Esophagus (tissue), 2 donors: ENCODE data around the gene CDH16. TPM values are rescaled to one million over a fixed set of nuclear protein-coding genes. Genes with fewer than 3 reads are reported as not detected.

Experiments
- H3K27ac ChIP-seq, 2 donors: one replicate each; pipeline ENCODE4 v1.5.1; 2013; ENCODE audit warnings: low read depth in 2 of 2, mild to moderate bottlenecking in 2 of 2, inconsistent platforms in 1 of 2, low read length in 1 of 2, moderate library complexity in 1 of 2
- H3K27me3 ChIP-seq, 2 donors: one replicate each; pipeline ENCODE4 v1.6.1; 2013; ENCODE audit warnings: low read length in 2 of 2, control low read depth in 1 of 2, mild to moderate bottlenecking in 1 of 2; ENCODE audit not compliant: insufficient read depth in 2 of 2, control insufficient read depth in 1 of 2
- H3K36me3 ChIP-seq, 2 donors: one replicate each; pipeline ENCODE4 v1.6.1; 2013; ENCODE audit warnings: low read length in 1 of 2; ENCODE audit not compliant: control insufficient read depth in 2 of 2, insufficient read depth in 2 of 2
- H3K4me1 ChIP-seq, 2 donors: one replicate each; pipeline ENCODE4 v1.6.1; 2013; ENCODE audit warnings: low read length in 1 of 2; ENCODE audit not compliant: control insufficient read depth in 2 of 2, insufficient read depth in 2 of 2
- H3K4me3 ChIP-seq, 2 donors: one replicate each; pipeline ENCODE4 v1.5.1; 2013; ENCODE audit warnings: low read length in 2 of 2, mild to moderate bottlenecking in 2 of 2, low read depth in 1 of 2, moderate library complexity in 1 of 2
- H3K9me3 ChIP-seq, 2 donors: one replicate each; pipeline ENCODE4 v1.6.1; 2013; ENCODE audit warnings: mild to moderate bottlenecking in 2 of 2, low read depth in 1 of 2, low read length in 1 of 2, moderate library complexity in 1 of 2; ENCODE audit not compliant: control insufficient read depth in 2 of 2, insufficient read depth in 1 of 2
- WGBS, 2 donors: extraction: QIAGEN DNeasy Blood & Tissue Kit; methylation state at CpG; one replicate each; pipeline ENCODE4 v1.1.7; 2013; 5-methylcytosine and 5-hydroxymethylcytosine counted together
- polyA plus RNA-seq, 2 donors: library from polyadenylated mRNA; stranded (reverse); fragments of 200-250 nt; gene quantifications; one replicate each; pipeline ENCODE4 v1.2.3, GENCODE V29; 2013
- donor health status: healthy with polysubstance abuse.
- donor health status: Bipolar disorder and iron deficiency.

CDH16 gene
- polyA plus RNA-seq, 2 donors, result 6.1 to 6.5 TPM

DNA sequence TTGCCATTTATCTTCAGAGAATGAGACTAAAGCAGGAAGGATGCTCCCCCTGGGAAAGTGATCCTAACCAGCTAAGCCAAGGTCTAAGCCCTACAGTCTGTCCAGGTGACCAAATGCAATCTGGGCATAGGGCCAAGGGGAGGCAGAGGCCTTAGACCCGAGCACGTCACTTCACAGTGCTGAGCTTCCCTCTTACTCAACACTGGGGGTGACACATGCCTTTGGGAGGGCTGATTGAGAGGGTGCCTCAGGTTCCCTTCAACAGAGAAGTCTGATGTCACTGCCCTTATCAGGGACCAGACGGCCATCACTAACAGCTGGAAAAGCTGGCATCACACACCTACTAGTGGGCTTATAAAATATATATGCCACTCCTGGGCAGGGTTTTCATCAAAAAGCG, 11.5 kb upstream of the CDH16 start:
- H3K27ac ChIP-seq, result peak overlapping the region; percentile 52 to 67
- no peak overlapping the region for H3K4me3 ChIP-seq
- WGBS, 2 donors, result 52 to 53% methylated on average over 4 of the region's 4 CpGs
- H3K36me3 ChIP-seq, result peaks cover 0 to 8% of the 10 kb centered on the region in 2 donors
- no peaks in the 10 kb centered on the region for H3K27me3 ChIP-seq
- no peaks in the 10 kb centered on the region for H3K9me3 ChIP-seq
- H3K4me1 ChIP-seq, result peaks cover 8 to 14% of the 10 kb centered on the region in 2 donors

DNA sequence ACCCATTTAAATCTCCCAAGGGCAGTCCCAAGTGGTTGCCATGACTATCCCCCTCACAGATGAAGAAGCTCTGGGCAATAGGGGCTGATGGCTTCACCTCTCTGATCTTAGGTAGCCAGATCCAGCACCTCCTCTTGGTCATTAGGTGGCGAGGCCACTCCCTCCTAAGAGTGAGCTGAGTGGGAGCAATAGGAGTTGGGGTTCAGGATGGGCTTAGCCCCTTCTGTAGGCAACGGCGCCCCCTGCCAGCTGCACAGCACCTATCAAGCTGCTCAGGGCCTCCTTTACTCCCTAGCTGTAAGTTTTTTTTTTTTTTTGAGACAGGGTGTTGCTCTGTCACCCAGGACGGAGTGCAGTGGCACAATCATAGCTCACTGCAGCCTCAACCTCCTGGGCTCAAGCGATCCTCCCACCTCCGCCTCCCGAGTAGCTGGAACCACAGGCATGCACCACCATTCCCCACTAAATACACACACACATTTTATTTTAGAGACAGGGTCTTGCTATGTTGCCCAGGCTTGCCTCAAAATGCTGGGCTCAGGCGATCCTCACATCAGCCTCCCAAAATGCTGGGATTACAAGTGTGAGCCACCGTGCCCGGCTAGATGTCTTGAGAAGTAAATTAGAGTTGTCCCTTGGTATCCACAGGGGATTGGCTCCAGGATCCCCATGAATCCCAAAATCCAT, 10.2 kb upstream of the CDH16 start:
- Histone ChIP-seq H3K4me3 (no peak overlapping the region), H3K36me3 (peaks cover 0 to 8% of the 10 kb centered on the region in 2 donors), H3K4me1 (peaks cover 7 to 22% of the 10 kb centered on the region in 2 donors), H3K27ac (peak overlapping the region in 1 of 2 donors; percentile 79), H3K9me3 (no peaks in the 10 kb centered on the region), H3K27me3 (no peaks in the 10 kb centered on the region)
- WGBS, 2 donors, result 73 to 79% methylated on average over 10 of the region's 10 CpGs

DNA sequence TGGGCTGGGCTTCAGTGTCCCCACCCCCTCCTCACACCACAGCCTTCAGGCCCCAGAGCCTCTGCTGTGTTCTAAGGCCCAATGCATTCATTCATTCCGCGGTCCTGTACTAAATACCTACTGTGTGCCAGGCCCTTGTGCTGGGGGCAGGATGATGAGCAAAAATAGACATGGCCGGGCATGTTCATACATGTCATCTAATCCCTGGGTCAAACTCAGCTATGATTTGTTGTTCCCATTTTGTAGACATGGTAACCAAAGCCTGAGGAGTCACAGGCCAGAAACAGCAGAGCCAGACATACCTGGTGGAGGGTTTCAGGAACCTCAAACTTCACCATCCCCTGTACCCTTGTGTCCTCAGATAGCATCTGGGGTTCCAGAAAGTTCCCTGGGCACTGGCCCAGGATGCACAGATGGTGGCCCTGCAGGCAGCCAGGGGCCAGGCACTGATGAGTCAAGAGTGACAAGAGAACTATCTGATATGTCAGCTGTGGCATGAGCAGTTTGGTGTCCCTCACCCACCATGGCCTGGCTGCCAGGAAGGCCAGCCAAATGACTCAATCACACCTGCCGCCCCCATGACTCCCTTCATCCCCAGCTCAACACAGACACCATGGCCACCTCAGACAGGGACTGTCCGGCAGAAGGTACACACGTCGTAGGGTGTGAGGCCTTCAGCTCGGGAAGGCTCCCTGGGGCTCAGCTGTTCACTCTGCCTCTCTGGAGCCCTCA, 9.4 kb upstream of the CDH16 start:
- H3K4me1 ChIP-seq, result peaks cover 8 to 28% of the 10 kb centered on the region in 2 donors
- no peaks in the 10 kb centered on the region for H3K9me3 ChIP-seq
- H3K4me3 ChIP-seq, result no peak overlapping the region
- WGBS, 2 donors, result 84 to 86% methylated on average over 8 of the region's 8 CpGs
- peak overlapping the region in 1 of 2 donors; percentile 79 for H3K27ac ChIP-seq
- H3K27me3 ChIP-seq, result no peaks in the 10 kb centered on the region
- peaks cover 0 to 12% of the 10 kb centered on the region in 2 donors for H3K36me3 ChIP-seq

DNA sequence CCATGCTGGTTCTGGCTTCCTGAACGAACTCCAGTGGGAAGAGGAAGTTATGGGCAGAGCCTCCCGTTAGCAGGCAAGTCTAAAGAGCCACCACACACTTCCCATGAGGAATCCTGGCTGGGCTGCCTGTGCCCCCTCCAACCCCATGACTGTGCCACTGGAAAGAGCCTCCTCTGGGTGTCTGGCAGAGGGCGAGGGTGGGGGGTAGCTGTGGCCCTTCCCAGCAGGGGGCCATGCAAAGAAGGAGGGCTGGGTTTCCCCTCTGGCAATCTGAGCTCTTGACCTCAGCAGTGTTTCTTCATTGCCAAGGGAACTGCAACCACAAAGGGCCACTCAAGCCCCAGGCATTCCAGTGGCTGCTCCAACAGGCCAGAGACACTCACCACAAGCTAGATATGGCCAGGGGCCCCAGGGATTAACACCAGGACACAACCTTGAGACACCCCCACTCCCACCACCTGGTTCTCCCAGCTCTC, 8.3 kb upstream of the CDH16 start:
- Histone ChIP-seq H3K27ac (peak overlapping the region in 1 of 2 donors; percentile 82), H3K36me3 (peaks cover 0 to 7% of the 10 kb centered on the region in 2 donors), H3K4me3 (no peak overlapping the region), H3K9me3 (no peaks in the 10 kb centered on the region), H3K27me3 (no peaks in the 10 kb centered on the region), H3K4me1 (peaks cover 9 to 29% of the 10 kb centered on the region in 2 donors)
- 50 to 72% methylated on average over 3 of the region's 3 CpGs for WGBS, 2 donors

DNA sequence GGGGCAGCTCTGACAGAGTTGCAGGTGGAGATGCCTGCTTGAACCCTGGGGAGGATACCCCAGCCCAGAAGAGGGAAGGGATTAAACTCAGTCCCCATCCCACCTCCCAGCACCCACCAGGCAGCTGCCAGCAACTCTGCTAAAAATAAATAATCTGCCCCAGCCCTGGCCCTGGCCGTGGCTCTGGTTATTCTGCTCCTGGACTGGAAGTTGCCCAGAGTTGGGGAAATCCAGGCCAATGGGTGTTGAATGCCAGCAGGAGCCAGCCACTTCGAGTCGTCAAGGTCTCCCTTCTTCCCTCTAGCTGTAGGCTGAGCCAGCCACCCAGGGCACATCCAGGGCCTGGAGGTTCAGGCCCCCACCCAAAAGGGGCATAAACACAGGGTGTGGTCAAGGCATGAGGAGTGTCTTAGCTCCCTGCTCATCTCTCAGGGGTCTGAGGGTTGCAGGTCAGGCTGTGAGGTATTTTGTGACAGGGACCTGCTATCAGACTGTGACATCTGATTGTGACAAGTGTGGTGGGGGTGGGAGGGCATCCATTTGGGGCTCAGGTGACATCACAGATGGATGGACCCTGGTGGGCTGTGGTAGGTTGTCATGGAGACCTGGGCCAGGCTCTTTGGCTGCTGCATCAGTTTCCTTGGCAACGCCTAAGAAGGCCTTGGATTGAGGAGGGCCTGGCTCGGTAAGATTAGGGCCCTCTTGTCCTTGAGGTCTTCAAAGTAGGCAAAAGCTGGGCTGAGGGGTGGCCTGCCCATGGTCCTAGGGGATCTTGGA, 7.7 kb upstream of the CDH16 start:
- Histone ChIP-seq H3K4me1 (peaks cover 14 to 33% of the 10 kb centered on the region in 2 donors), H3K27me3 (no peaks in the 10 kb centered on the region), H3K9me3 (no peaks in the 10 kb centered on the region), H3K27ac (peak overlapping the region; percentile 70 to 82), H3K4me3 (no peak overlapping the region), H3K36me3 (peaks cover 0 to 6% of the 10 kb centered on the region in 2 donors)
- 57 to 65% methylated on average over 5 of the region's 5 CpGs for WGBS, 2 donors

DNA sequence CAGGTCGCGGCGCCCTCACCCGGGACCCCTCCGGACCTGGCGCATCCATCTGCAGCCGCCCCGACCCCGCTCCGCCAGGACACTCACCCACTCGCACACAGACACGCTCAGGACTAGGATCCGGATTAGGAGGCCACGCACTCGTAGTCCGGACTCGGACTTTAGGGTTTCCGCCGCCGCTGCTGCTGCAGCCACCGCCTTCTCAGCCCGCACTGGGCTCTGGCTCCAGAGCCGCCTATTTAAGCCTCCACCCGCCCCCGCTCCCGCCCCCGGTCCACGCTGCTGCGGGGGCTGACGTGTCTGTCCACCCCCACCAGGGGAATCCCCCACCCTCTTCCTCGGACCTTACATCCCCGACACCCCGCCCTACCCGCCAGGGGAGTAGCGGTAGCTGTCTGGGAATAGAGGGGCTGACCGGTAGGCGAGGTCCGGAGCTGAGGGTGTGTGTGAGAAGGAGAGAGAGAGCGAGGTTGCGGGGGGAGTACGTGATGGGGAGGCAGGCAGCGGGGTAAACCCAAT, 6.7 kb upstream of the CDH16 start, which contains the start of gene RRAD:
TSS of gene RRAD (minus strand) at position 214 of the 519 bp plus-strand sequence. CDS start 356 bp downstream, outside the sequence.
- H3K36me3 ChIP-seq, result peaks cover 0 to 6% of the 10 kb centered on the region in 2 donors
- H3K9me3 ChIP-seq, result no peaks in the 10 kb centered on the region
- WGBS, 2 donors, result 7 to 8% methylated on average over 40 to 42 of the region's 42 CpGs
- H3K27me3 ChIP-seq, result no peaks in the 10 kb centered on the region
- H3K27ac ChIP-seq, result peak within 1 kb of the TSS; percentile 70 to 88
- H3K4me1 ChIP-seq, result peaks cover 14 to 33% of the 10 kb centered on the region in 2 donors
- H3K4me3 ChIP-seq, result peak within 1 kb of the TSS; percentile 55 to 61

DNA sequence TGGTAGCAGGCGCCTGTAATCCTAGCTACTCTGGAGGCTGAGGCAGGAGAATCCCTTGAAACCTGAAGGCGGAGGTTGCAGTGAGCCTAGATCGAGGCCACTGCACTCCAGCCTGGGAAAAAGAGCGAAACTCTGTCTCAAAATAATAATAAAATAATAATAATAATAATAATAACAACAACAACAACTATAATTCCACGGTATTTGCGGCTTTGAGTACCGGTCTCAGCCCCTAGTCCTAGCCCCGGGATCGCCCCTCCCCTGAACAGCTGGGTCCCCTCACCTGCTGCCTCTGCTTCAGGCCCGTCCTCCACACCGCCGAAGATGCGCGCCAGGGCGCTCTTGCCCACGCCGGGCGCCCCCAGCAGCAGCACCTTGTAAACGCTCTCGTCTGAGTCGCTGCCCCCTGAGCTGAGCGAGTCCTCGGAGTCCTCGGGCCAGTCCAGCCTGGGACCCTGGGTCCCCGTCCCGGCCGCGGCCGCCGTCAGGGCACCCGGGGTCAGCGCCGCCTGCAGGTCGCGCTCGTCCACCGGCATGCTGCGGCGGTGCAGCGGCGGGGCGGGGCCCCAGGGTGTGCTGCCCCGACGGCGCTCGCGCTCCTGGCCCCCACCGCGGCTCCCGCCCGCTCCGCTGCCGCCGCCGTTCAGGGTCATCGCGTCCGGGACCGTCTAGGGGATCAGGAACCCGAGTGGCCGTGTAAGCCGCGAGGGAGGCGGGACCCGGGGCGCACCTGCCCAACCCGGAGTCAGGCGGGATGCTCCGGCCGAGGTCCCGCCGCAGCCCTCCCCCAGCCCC, 6.0 kb upstream of the CDH16 start:
- no peaks in the 10 kb centered on the region for H3K9me3 ChIP-seq
- peaks cover 14 to 37% of the 10 kb centered on the region in 2 donors for H3K4me1 ChIP-seq
- WGBS, 2 donors, result 7 to 9% methylated on average over 70 to 72 of the region's 72 CpGs
- H3K27me3 ChIP-seq, result no peaks in the 10 kb centered on the region
- H3K27ac ChIP-seq, result peak overlapping the region; percentile 70 to 88
- peaks cover 0 to 6% of the 10 kb centered on the region in 2 donors for H3K36me3 ChIP-seq
- H3K4me3 ChIP-seq, result peak overlapping the region; percentile 55 to 61

DNA sequence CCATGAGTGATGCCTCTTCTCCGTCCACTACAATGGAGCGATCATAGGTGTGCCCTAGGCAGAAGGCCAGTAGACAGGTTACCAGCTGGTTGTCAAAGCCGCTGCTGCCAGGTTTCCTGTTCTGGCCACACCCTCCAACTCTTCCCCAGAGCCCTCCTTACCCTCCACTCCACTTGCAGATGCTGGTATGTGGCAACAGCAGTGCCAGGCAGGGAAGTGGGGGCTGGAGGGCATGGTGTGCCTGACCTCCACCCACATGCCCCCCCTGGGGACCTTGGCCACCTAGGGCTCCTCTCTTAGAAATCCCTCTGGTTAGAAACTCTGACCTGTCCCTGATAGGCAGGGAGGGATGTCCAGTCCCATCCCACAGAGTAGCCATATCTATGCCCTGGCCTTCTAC, 5.2 kb upstream of the CDH16 start:
- no peaks in the 10 kb centered on the region for H3K9me3 ChIP-seq
- no peaks in the 10 kb centered on the region for H3K27me3 ChIP-seq
- peaks cover 0 to 6% of the 10 kb centered on the region in 2 donors for H3K36me3 ChIP-seq
- 34 to 38% methylated on average over 3 of the region's 3 CpGs for WGBS, 2 donors
- H3K4me1 ChIP-seq, result peaks cover 16 to 45% of the 10 kb centered on the region in 2 donors
- H3K4me3 ChIP-seq, result peak overlapping the region; percentile 40 to 55
- H3K27ac ChIP-seq, result peak overlapping the region; percentile 70 to 83
